ENCODE data around the gene FSTL5.
A peak's percentile ranks its signal among the peaks of the same experiment; 100 is the strongest.
"Not testable (repeated sequence)": the region's sequence is repeated elsewhere in the genome, so short reads cannot be mapped to it uniquely, and the experiment has no call there.

FSTL5 gene

GRCh38 chr4:162103908-162104307, 59.9 kb downstream of the FSTL5 start:
- not testable (repeated sequence) for DNase-seq

- DNase-seq: no peak
Observed at GRCh38 chr4:162102713-162103112, 61.1 kb downstream of the FSTL5 start.

GRCh38 chr4:162101337-162101736, 62.5 kb downstream of the FSTL5 start:
- DNase-seq: no peak

GRCh38 chr4:162075726-162076125, 88.1 kb downstream of the FSTL5 start:
- DNase-seq: no peak

GRCh38 chr4:162061214-162061613, 102.6 kb downstream of the FSTL5 start:
- no peak for DNase-seq

- DNase-seq: no peak
Observed at GRCh38 chr4:162059656-162060055, 104.1 kb downstream of the FSTL5 start.

- peak in 11 of 56 donors; percentile 0 to 17 (median 1) for DNase-seq
Observed at GRCh38 chr4:162056990-162057389, 106.8 kb downstream of the FSTL5 start.

- no peak for DNase-seq
Observed at GRCh38 chr4:162046135-162046534, 117.7 kb downstream of the FSTL5 start.

GRCh38 chr4:162038112-162038511, 125.7 kb downstream of the FSTL5 start:
- DNase-seq: no peak

- DNase-seq: no peak
Observed at GRCh38 chr4:162017863-162018262, 145.9 kb downstream of the FSTL5 start.

- no peak for DNase-seq
Observed at GRCh38 chr4:162016991-162017390, 146.8 kb downstream of the FSTL5 start.

GRCh38 chr4:162016219-162016618, 147.6 kb downstream of the FSTL5 start:
- DNase-seq: no peak

GRCh38 chr4:162015090-162015489, 148.7 kb downstream of the FSTL5 start:
- no peak for DNase-seq

GRCh38 chr4:162011089-162011488, 152.7 kb downstream of the FSTL5 start:
- no peak for DNase-seq

GRCh38 chr4:162010362-162010761, 153.4 kb downstream of the FSTL5 start:
- no peak for DNase-seq

- DNase-seq: no peak
Observed at GRCh38 chr4:161992317-161992716, 171.5 kb downstream of the FSTL5 start.

- DNase-seq: no peak
Observed at GRCh38 chr4:161991811-161992210, 172.0 kb downstream of the FSTL5 start.

GRCh38 chr4:161990721-161991120, 173.1 kb downstream of the FSTL5 start:
- DNase-seq: no peak

- DNase-seq: no peak
Observed at GRCh38 chr4:161988946-161989345, 174.9 kb downstream of the FSTL5 start.

- no peak for DNase-seq
Observed at GRCh38 chr4:161987611-161988010, 176.2 kb downstream of the FSTL5 start.

- DNase-seq: peak in 1 of 56 donors; percentile 1
Observed at GRCh38 chr4:161952382-161952781, 211.4 kb downstream of the FSTL5 start.

GRCh38 chr4:161949946-161950725, 213.7 kb downstream of the FSTL5 start:
- DNase-seq: no peak

- no peak for DNase-seq
Observed at GRCh38 chr4:161948026-161948770, 215.6 kb downstream of the FSTL5 start.
